Measurements from ENCODE around the gene BCL7B.
"Not testable (repeated sequence)": the region's sequence is repeated elsewhere in the genome, so short reads cannot be mapped to it uniquely, and the experiment has no call there.

Gene BCL7B

DNA sequence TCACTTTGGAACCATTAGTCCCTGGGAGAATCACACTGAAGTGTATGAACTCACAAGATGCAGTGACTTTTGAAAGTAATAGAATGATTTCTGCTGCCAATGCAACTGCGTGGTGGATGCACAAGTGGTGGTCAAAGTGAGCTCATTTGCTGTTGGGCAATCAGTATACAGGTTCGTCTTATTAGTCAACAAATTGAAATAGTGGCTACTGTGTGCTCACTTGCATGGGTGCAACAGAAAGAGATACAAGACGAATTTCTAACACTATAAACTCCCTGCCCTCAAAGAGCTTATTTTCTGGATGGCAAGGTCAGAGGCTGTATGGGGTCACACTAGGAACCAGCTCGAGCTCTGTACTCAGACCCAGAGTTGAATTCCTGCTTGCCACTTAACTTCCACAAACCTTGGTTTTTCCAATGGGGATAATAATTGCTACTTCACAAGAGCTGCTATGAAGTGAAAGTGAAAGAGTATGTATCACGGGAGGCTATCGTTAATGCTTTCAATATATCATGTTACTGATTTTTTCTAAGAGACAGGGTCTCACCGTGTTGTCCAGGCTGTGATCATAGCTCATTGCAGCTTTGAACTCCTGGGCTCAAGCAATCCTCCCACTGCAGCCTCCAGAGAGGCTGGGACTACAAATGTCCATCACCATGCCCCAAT is 8.3 kb upstream of the BCL7B start:
- no peak for TF ChIP-seq POLR2A (IDR thresholded peaks at IDR 0.05; ENCODE audit: low read depth, low read length)
- FAIRE-seq (no peak), DNase-seq (ENCODE audit: insufficient read length, low spot score) (no peak)

- DNase-seq (ENCODE audit: insufficient read length, low spot score) (peak; percentile 84), FAIRE-seq (no peak)
- 0 out of 2 replicates have a peak, but pooled peaks have one; percentile 6 for TF ChIP-seq POLR2A (IDR thresholded peaks at IDR 0.05; ENCODE audit: low read depth, low read length)
These were observed 2.8 kb upstream of the BCL7B start for GRCh38 chr7:73560109-73560835.

- peak; percentile 86 for DNase-seq (ENCODE audit: insufficient read length, low spot score)
- FAIRE-seq: no peak
- no peak for TF ChIP-seq POLR2A (IDR thresholded peaks at IDR 0.05; ENCODE audit: low read depth, low read length)
These were observed 438 bp downstream of the BCL7B start for GRCh38 chr7:73557108-73557396.

DNA sequence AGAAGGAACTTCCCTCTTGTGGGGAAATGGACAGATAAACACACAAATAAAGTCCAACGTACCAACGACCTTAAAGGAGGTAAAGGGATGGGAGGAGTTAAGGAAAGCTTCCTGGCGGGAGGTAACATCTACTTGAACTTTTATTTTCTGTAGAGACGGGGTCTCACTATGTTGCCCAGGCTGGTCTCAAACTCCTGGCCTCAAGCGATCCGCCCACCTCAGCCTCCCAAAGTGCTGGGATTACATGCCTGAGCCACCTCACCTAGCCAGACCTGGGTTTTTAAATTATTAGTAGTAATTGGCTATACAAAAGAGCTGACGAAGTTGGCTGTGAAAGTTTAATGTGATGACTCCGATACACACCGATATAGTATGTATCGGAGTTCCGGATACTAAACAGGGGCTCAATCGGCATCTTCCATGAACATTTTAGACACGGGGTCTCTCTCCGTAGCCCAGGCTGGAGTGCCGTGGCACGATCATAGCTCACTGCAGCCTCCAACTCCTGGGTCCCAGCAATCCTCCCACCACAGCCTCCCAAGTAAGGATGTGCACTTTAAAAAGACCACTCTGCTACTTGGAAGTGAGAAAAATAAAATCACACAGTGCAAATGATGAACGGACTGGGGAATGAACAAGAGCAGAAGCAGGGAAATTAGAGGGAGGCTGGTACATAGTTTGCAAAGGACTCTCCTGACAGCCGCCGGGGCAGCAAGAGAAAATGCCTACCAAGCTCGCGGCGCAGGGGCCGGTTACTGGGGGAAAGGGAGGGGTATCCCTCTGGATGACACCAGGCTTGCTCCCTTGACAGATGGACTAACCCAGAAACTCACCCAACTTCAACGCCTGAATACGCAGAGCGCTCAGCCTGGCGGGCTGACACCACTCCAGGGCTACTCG is 1.0 kb downstream of the BCL7B start:
- peak; percentile 69 for TF ChIP-seq POLR2A (IDR thresholded peaks at IDR 0.05; ENCODE audit: low read depth, low read length)
- FAIRE-seq: no peak
- no peak for DNase-seq (ENCODE audit: insufficient read length, low spot score)

- TF ChIP-seq POLR2A (IDR thresholded peaks at IDR 0.05; ENCODE audit: low read depth, low read length): no peak
These were observed 2.0 kb downstream of the BCL7B start for GRCh38 chr7:73555411-73555982.

GRCh38 chr7:73550093-73550492 is 7.4 kb downstream of the BCL7B start:
- not testable (repeated sequence) for FAIRE-seq; DNase-seq (ENCODE audit: insufficient read length, low spot score)

More at GRCh38 chr7:73555411-73555982, 2.0 kb downstream of the BCL7B start:
- FAIRE-seq: no peak
- DNase-seq (ENCODE audit: insufficient read length, low spot score): peak; percentile 34

- FAIRE-seq: no peak
- no peak for TF ChIP-seq POLR2A (IDR thresholded peaks at IDR 0.05; ENCODE audit: low read depth, low read length)
These were observed 8.3 kb downstream of the BCL7B start for GRCh38 chr7:73549176-73549575.

DNA sequence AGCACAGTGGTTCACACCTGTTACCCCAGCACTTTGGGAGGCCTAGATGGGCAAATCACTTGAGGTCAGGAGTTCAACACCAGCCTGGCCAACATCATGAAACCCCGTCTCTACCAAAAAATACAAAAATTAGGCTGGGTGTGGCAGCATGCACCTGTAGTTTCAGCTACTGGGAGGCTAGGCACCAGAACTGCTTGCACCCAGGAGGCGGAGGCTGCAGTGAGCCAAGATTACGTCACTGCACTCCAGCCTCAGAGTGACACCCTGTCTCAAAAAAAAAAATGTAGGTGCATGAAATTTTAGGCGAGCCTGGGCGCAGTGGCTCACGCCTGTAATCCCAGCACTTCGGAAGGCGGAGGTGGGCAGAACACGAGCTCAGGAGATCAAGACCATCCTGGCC is 9.6 kb downstream of the BCL7B start:
- DNase-seq (ENCODE audit: insufficient read length, low spot score) (no peak), FAIRE-seq (no peak)
- TF ChIP-seq POLR2A (IDR thresholded peaks at IDR 0.05; ENCODE audit: low read depth, low read length): no peak

More at GRCh38 chr7:73549176-73549575, 8.3 kb downstream of the BCL7B start:
- DNase-seq (ENCODE audit: insufficient read length, low spot score): no peak

- FAIRE-seq (no peak), DNase-seq (ENCODE audit: insufficient read length, low spot score) (no peak)
- TF ChIP-seq POLR2A (IDR thresholded peaks at IDR 0.05; ENCODE audit: low read depth, low read length): no peak
These were observed 12.8 kb downstream of the BCL7B start for GRCh38 chr7:73544678-73545077.

- no peak for TF ChIP-seq POLR2A (IDR thresholded peaks at IDR 0.05; ENCODE audit: low read depth, low read length)
- FAIRE-seq (no peak), DNase-seq (ENCODE audit: insufficient read length, low spot score) (no peak)
These were observed 15.8 kb downstream of the BCL7B start for GRCh38 chr7:73541722-73542121.

- no peak for DNase-seq (ENCODE audit: insufficient read length, low spot score)
- no peak for FAIRE-seq
- no peak for TF ChIP-seq POLR2A (IDR thresholded peaks at IDR 0.05; ENCODE audit: low read depth, low read length)
These were observed 17.8 kb downstream of the BCL7B start for GRCh38 chr7:73539709-73540108.

DNA sequence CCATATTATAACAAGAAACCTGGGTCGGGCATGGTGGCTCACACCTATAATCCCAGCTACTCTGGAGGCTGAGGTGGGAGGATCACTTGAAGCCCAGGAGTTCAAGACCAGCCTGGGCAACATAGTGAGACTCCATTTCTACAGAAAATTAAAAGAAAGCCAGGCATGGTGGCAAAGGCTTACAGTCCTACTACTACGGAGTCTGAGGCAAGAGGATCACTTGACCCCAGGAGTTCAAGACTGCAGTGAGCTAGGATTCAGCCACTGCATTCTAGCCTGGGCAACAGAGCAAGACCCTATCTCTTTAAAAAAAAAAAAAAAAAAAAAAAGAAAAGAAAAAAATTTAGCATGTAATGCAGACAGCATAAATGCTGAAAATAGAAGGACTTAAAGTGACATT is 19.0 kb downstream of the BCL7B start:
- not testable (repeated sequence) for DNase-seq (ENCODE audit: insufficient read length, low spot score); FAIRE-seq

DNA sequence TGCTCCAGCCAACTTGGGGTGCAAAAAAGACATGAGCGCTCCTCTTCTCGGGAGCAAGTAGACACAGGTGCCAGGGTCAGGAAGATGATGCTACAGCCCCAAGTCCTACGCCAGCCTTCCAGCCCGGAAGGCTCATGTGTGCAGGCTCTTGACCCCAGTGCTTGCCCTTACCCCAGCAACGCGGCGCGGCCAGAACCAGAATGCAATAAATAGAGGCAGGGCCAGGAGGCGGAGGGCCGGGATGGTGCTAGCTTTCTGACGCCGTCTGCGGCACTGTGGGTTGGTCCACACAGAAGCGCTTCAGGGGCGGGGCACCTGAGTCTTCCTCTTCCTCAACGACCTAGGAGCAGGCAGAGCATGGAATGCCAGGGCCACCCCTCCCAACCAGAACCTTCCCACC is 20.4 kb downstream of the BCL7B start:
- FAIRE-seq (no peak), DNase-seq (ENCODE audit: insufficient read length, low spot score) (no peak)
- no peak for TF ChIP-seq POLR2A (IDR thresholded peaks at IDR 0.05; ENCODE audit: low read depth, low read length)

- FAIRE-seq: no peak
- no peak for TF ChIP-seq POLR2A (IDR thresholded peaks at IDR 0.05; ENCODE audit: low read depth, low read length)
- no peak for DNase-seq (ENCODE audit: insufficient read length, low spot score)
These were observed 21.0 kb downstream of the BCL7B start for GRCh38 chr7:73536479-73536878.

- not testable (repeated sequence) for FAIRE-seq; DNase-seq (ENCODE audit: insufficient read length, low spot score)
These were observed 21.6 kb downstream of the BCL7B start for GRCh38 chr7:73535918-73536317.

All from H54 (cell line).